Activated CD4-positive, alpha-beta T cell treated with anti-CD3 and anti-CD28 coated beads, Interleukin-2, Interleukin-4, amounts not matched to agents 100 ng/mL and 50 ng/mL, durations not matched to agents 16 hours and 8 hours (primary cell): ENCODE data around the gene PCSK5.
"Not testable (repeated sequence)": the region's sequence is repeated elsewhere in the genome, so short reads cannot be mapped to it uniquely, and the experiment has no call there.

Experiments
- DNase-seq: peaks from one replicate; pipeline ENCODE4 v3.0.0-alpha.2; 2020; ENCODE audit warnings: low spot score

Gene PCSK5

GRCh38 chr9:76007935-76008334 lies 117.5 kb downstream of the PCSK5 start:
- no peak for DNase-seq

- DNase-seq = no peak
Observed at GRCh38 chr9:76013809-76014208, 123.3 kb downstream of the PCSK5 start.

- DNase-seq = no peak
Observed at GRCh38 chr9:76018235-76018634, 127.8 kb downstream of the PCSK5 start.

- no peak for DNase-seq
Observed at GRCh38 chr9:76018761-76019160, 128.3 kb downstream of the PCSK5 start.

GRCh38 chr9:76020652-76021051 lies 130.2 kb downstream of the PCSK5 start:
- DNase-seq = no peak

GRCh38 chr9:76022317-76022716 lies 131.8 kb downstream of the PCSK5 start:
- DNase-seq = no peak

- DNase-seq = peak; percentile 33
Observed at GRCh38 chr9:76023715-76024195, 133.3 kb downstream of the PCSK5 start.

- DNase-seq = no peak
Observed at GRCh38 chr9:76025286-76025685, 134.8 kb downstream of the PCSK5 start.

- no peak for DNase-seq
Observed at GRCh38 chr9:76026796-76027195, 136.3 kb downstream of the PCSK5 start.

- no peak for DNase-seq
Observed at GRCh38 chr9:76027416-76027815, 136.9 kb downstream of the PCSK5 start.

- DNase-seq = no peak
Observed at GRCh38 chr9:76027861-76028260, 137.4 kb downstream of the PCSK5 start.

GRCh38 chr9:76032038-76032796 lies 141.7 kb downstream of the PCSK5 start:
- no peak for DNase-seq

GRCh38 chr9:76032797-76033373 lies 142.4 kb downstream of the PCSK5 start:
- no peak for DNase-seq

- DNase-seq = no peak
Observed at GRCh38 chr9:76034049-76034448, 143.6 kb downstream of the PCSK5 start.

- no peak for DNase-seq
Observed at GRCh38 chr9:76036762-76037161, 146.3 kb downstream of the PCSK5 start.

GRCh38 chr9:76037587-76038225 lies 147.2 kb downstream of the PCSK5 start:
- DNase-seq = no peak

- no peak for DNase-seq
Observed at GRCh38 chr9:76038431-76038830, 148.0 kb downstream of the PCSK5 start.

GRCh38 chr9:76044266-76044819 lies 153.9 kb downstream of the PCSK5 start:
- no peak for DNase-seq

GRCh38 chr9:76045221-76045620 lies 154.7 kb downstream of the PCSK5 start:
- no peak for DNase-seq

GRCh38 chr9:76049341-76049740 lies 158.9 kb downstream of the PCSK5 start:
- no peak for DNase-seq

GRCh38 chr9:76067696-76068095 lies 177.2 kb downstream of the PCSK5 start:
- DNase-seq = no peak

GRCh38 chr9:76077537-76077936 lies 187.1 kb downstream of the PCSK5 start:
- DNase-seq = no peak

- DNase-seq = not testable (repeated sequence)
Observed at GRCh38 chr9:76081281-76081680, 190.8 kb downstream of the PCSK5 start.
